Suprapubic skin (tissue), 4 donors: ENCODE measurements around the gene FBXO11. TPM values are rescaled to one million over a fixed set of nuclear protein-coding genes. Genes with fewer than 3 reads are reported as not detected.

Source experiments
- DNase-seq, 2 donors: peaks; one replicate each; pipeline ENCODE4 v3.0.0-alpha.2; 2019; ENCODE audit warnings: low spot score in 2 of 2
- H3K27ac ChIP-seq: fragments of 200-600 bp; sonication (generic); one replicate; pipeline ENCODE4 v1.5.1; 2019
- H3K27me3 ChIP-seq: fragments of 200-600 bp; sonication (generic); one replicate; pipeline ENCODE4 v1.5.1; 2019
- H3K36me3 ChIP-seq: fragments of 200-600 bp; sonication (generic); one replicate; pipeline ENCODE4 v1.5.1; 2019
- H3K4me1 ChIP-seq: fragments of 200-600 bp; sonication (generic); one replicate; pipeline ENCODE4 v1.5.1; 2019
- H3K4me3 ChIP-seq: fragments of 200-600 bp; sonication (generic); one replicate; pipeline ENCODE4 v1.5.1; 2019; ENCODE audit warnings: mild to moderate bottlenecking
- H3K9me3 ChIP-seq: fragments of 200-600 bp; sonication (generic); one replicate; pipeline ENCODE4 v1.5.1; 2019
- EP300 ChIP-seq: sonication (generic); formaldehyde crosslinking; IDR thresholded peaks from one replicate; pipeline ENCODE4 v1.6.1; 2017; ENCODE audit warnings: antibody characterized with exemption
- POLR2A ChIP-seq, 2 donors: fragments of 450-650 bp; IDR thresholded peaks; one replicate each; pipeline ENCODE4 v1.6.1; 2017; ENCODE audit warnings: antibody characterized with exemption in 2 of 2, mild to moderate bottlenecking in 2 of 2, moderate library complexity in 2 of 2
- POLR2AphosphoS5 ChIP-seq, 3 donors: sonication (generic); formaldehyde crosslinking; IDR thresholded peaks; one replicate each; pipeline ENCODE4 v1.6.1; 2017; ENCODE audit warnings: antibody characterized with exemption in 3 of 3
- WGBS: methylation state at CpG from one replicate; pipeline ENCODE4 v1.1.5; 2018; 5-methylcytosine and 5-hydroxymethylcytosine counted together
- total RNA-seq, 4 donors: library from RNA; depleted of rRNA; stranded (reverse); fragments of >200 nt; gene quantifications; one replicate each; pipeline ENCODE4 v1.1.0, GENCODE V29; 2016
- TF ChIP-seq, protein P1 (sequence below), 2 donors: fragments of 200-600 bp in 1 of 2; fragments of 450-650 bp in 1 of 2; sonication (generic) in 1 of 2; IDR thresholded peaks; one replicate each; pipeline ENCODE4 v1.5.1; 2016 to 2019; ENCODE audit warnings: antibody characterized with exemption in 2 of 2, mild to moderate bottlenecking in 1 of 2, moderate library complexity in 1 of 2

The FBXO11 gene
- 10 to 100 TPM; 30.8 to 62.9 (median 47.2) TPM for total RNA-seq

DNA sequence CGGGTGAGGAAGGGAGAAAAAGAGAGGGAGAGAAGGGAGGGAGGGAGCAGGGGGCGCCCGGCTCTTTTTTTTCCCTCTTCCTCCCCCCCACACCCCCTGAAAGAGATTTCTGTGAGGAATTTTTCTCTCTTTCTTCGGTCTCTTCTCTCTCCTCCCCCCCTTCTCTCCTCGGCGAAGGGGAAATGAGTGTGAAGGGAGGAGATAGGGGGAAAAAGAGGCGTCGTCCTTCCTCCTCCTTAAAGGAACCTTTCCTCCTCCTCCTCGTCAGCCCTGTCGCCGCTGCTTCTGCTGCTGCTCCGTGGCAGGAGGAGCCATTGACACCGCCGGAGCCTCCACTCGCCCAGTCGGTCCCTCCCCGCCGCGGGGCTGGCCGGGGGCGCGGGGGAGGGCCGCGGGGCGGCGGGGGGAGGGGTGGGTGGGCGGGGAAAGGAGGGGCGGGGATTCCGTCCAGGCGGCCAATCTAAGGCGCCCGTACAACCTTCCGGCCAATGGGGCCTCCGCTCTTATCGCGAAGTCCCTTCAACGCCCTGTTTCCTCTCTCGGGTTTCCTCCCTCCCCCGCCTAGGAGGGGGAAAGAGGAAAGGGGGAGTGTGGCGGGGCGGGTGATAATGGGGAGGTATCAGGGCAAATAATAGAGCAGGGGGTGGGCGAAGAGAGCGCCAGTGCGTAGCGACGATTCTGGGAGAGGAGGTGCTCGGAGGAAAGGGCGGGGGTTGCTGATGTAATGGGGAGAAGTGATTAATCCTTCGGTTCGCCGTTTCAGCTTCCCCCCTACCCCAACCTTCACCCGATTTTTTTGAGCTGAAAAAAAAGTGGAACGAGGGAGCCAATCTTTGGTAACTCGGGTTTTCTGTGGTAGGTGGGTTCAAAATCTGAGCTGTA, at the start of gene FBXO11:
Gene FBXO11 (minus strand): TSS at position 342 of the 882 bp plus-strand sequence. CDS start 778 bp downstream, outside the sequence.
- TF ChIP-seq POLR2AphosphoS5 (IDR thresholded peaks at IDR 0.05) (peak in 1 of 3 donors; percentile 47), POLR2A (IDR thresholded peaks at IDR 0.05) (peak; percentile 20 to 79), EP300 (no peak)
- TF ChIP-seq, protein P1, sequence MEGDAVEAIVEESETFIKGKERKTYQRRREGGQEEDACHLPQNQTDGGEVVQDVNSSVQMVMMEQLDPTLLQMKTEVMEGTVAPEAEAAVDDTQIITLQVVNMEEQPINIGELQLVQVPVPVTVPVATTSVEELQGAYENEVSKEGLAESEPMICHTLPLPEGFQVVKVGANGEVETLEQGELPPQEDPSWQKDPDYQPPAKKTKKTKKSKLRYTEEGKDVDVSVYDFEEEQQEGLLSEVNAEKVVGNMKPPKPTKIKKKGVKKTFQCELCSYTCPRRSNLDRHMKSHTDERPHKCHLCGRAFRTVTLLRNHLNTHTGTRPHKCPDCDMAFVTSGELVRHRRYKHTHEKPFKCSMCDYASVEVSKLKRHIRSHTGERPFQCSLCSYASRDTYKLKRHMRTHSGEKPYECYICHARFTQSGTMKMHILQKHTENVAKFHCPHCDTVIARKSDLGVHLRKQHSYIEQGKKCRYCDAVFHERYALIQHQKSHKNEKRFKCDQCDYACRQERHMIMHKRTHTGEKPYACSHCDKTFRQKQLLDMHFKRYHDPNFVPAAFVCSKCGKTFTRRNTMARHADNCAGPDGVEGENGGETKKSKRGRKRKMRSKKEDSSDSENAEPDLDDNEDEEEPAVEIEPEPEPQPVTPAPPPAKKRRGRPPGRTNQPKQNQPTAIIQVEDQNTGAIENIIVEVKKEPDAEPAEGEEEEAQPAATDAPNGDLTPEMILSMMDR (IDR thresholded peaks at IDR 0.05), result peak; percentile 32 to 50
- H3K9me3 ChIP-seq, result no peaks in the 10 kb centered on the region
- H3K4me1 ChIP-seq, result peaks cover 28% of the 10 kb centered on the region
- 1% methylated on average over 53 of the region's 54 CpGs for WGBS
- peak; percentile 98 for DNase-seq
- H3K4me3 ChIP-seq, result peak within 1 kb of the TSS; percentile 78
- H3K36me3 ChIP-seq, result no peaks in the 10 kb centered on the region
- no peaks in the 10 kb centered on the region for H3K27me3 ChIP-seq
- H3K27ac ChIP-seq, result peak within 1 kb of the TSS; percentile 100

DNA sequence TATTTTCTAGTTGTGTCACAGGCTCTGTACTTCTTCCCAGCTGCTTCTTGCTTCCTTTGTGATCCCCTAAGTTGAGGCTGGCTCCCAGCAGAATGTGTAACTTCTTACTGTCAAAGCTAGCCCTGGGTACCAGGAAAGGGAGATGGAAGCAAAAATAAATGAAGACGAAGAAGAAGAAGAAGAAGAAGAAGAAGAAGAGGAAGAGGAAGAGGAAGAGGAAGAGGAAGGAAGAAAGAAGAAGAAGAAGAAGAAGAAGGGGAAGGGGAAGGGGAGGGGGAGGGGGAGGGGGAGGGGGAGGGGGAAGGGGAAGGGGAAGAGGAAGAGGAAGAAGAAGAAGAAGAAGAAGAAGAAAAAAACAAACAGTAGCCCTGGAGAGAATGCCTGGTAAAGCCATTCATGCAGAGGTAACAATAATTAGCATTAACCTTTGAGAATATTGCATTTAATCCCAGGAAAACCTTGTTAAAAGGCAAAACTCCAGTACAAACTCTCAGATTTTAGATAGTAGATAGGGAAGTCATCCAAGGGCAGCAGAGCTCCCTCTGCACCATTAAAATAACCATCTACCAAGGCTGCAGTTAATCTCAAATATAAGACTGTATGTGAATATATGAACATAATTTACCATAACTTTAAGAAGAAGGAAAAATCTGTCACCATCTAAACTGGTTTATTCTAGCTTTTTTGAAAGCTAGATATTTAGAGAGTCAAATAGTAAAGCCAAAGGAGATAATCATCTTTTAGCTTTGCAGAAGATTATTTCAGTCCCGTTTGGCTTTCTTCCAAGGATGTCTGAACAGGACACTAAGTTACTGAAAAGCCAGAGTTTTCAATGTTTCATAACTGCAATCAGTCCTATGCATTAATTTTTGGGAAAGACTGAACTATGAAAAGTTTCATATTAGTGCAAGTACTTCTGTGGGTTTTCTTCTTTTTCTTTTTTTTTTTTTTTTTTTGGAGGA, 44.3 kb upstream of the FBXO11 start:
- Histone ChIP-seq H3K27ac (no peak overlapping the region), H3K9me3 (no peaks in the 10 kb centered on the region), H3K27me3 (no peaks in the 10 kb centered on the region), H3K4me3 (no peak overlapping the region), H3K36me3 (no peaks in the 10 kb centered on the region), H3K4me1 (no peaks in the 10 kb centered on the region)
- TF ChIP-seq POLR2AphosphoS5 (IDR thresholded peaks at IDR 0.05) (no peak), EP300 (no peak), POLR2A (IDR thresholded peaks at IDR 0.05) (no peak)
- TF ChIP-seq, protein P1 (IDR thresholded peaks at IDR 0.05), result no peak
- WGBS, result 17% methylated on average over 1 of the region's 2 CpGs
- no peak for DNase-seq

DNA sequence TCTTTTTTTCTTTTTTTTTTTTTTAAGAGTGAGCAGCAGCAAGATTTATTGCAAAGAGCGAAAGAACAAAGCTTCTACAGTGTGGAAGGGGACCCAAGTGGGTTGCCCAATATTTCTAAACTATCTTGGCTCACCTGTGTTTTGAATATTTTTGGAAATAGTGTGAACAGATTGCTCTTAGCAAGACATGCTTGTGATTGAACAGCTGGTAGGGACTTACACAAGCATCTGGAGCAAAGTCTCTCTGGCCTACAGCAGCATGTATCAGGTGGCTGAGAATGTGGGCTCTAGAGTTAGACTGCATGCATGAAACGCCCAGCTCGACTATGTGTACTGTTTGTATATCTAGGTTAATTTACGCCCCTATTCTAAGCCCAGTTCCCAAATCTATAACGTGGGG, 40.3 kb upstream of the FBXO11 start:
- no peak for TF ChIP-seq POLR2A (IDR thresholded peaks at IDR 0.05)
- TF ChIP-seq, protein P1 (IDR thresholded peaks at IDR 0.05), result no peak
- no peak for TF ChIP-seq EP300
- no peak for TF ChIP-seq POLR2AphosphoS5 (IDR thresholded peaks at IDR 0.05)
- Histone ChIP-seq H3K27me3 (no peaks in the 10 kb centered on the region), H3K4me1 (no peaks in the 10 kb centered on the region), H3K9me3 (no peaks in the 10 kb centered on the region), H3K4me3 (no peak overlapping the region), H3K36me3 (no peaks in the 10 kb centered on the region), H3K27ac (no peak overlapping the region)
- WGBS, result 55% methylated on average over 5 of the region's 5 CpGs
- no peak for DNase-seq

DNA sequence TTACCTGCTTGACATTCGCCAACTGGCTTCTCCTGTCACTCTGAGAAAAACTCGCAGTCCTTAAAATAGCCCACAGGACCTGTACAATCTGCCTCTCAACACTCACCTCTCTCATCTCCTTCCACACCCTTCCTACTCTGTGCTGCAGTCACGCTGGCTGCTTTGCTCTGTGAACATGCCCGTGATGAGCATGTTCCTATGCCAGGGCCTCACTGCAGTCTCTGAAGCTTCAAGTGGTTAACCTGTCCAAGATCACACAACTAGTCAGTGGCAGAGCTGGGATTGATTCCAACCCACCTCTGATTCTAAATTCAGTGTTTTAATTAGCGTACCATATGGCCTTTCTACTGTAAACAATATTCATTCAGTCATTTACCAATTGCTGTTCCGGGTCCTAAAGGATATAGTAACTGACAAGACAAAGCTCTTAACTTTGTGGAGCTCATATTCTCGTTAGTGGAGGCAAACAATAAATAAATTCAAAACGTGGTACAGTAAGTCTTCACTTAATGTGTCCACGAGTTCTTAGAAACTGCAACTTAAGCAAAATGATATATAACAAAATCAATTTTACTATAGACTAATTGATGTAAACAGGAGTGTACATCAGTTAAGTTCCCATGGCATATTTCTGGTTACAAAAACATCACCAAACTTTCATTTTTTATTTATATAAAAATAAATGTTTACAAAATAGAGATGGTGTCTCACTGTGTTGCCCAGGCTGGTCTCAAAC, 38.9 kb upstream of the FBXO11 start:
- Histone ChIP-seq H3K27ac (no peak overlapping the region), H3K27me3 (no peaks in the 10 kb centered on the region), H3K36me3 (no peaks in the 10 kb centered on the region), H3K4me1 (no peaks in the 10 kb centered on the region), H3K4me3 (no peak overlapping the region), H3K9me3 (no peaks in the 10 kb centered on the region)
- no peak for TF ChIP-seq POLR2AphosphoS5 (IDR thresholded peaks at IDR 0.05)
- TF ChIP-seq POLR2A (IDR thresholded peaks at IDR 0.05), result no peak
- TF ChIP-seq, protein P1 (IDR thresholded peaks at IDR 0.05), result no peak
- no peak for TF ChIP-seq EP300
- 86% methylated on average over 9 of the region's 9 CpGs for WGBS
- DNase-seq, result no peak
